Caki2 (cell line): ENCODE results near the gene PSMB7. TPM values are rescaled to one million over a fixed set of nuclear protein-coding genes. Genes with fewer than 3 reads are reported as not detected.

Experiments
- DNase-seq: peaks from one replicate; pipeline ENCODE4 v3.0.0-alpha.2; 2015; ENCODE audit warnings: low read depth
- in situ Hi-C: cut with HindIII; loops from 2 replicates; pipeline ENCODE4 v1.10.0; 2016; ENCODE audit warnings: low sequenced_read_pairs, low pct_unique_long_range_greater_than_20kb, mixed read lengths
- total RNA-seq: library from RNA; depleted of rRNA; stranded (reverse); fragments of >200 nt; shearing (Covaris generic); gene quantifications from 2 replicates; pipeline ENCODE4 v1.2.3, GENCODE V29; 2014; ENCODE audit warnings: low replicate concordance

Gene PSMB7
- total RNA-seq, 1 experiment from 2014 or later: 142 TPM

DNA sequence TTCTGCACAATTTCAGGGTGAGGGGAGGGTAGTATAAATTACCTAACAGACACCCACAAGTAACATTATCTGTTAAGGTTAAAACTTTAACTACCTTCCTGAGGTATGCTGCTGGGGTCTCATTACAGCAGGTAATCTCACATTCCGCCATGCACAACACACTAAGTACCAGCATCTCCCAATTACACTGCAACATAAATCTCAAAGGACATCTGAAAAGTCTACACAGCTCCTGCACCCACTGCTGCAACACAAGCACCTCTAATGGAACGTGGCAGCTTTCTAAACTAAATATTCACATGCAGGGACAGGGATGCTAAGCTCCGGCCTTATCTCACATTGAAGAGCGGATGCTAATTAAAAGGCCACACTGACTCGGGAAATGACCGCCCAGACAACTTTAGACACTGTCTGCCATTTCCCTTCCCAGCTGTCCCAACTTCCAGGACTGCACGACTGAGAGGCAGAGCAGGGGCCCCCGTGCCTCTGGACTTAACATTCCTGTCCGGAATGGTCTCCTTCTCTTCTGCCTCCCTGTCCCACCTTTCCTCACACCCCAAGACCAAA lies 45.9 kb downstream of the PSMB7 start:
- no peak for DNase-seq
- in situ Hi-C loops: no loop called here

DNA sequence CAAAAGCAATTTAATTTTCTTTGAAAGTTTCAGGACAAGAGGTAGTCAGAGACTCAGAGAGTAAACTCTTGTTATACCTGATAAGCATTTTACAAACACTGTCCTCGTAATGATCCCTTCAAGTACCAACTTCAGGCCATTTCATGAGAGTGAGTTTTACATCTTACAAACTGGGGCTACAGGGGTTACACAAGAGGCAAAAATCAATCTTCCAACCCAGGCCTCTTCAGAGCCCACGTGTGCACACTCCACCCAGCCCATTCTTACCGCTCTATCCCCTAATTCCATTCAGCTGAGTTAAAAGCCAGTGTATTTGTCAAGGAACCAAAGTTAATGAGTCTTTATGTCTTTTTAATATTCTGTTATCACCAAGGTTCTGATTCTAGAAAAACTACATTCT lies 46.5 kb downstream of the PSMB7 start:
- in situ Hi-C loops: no loop called here
- no peak for DNase-seq

DNA sequence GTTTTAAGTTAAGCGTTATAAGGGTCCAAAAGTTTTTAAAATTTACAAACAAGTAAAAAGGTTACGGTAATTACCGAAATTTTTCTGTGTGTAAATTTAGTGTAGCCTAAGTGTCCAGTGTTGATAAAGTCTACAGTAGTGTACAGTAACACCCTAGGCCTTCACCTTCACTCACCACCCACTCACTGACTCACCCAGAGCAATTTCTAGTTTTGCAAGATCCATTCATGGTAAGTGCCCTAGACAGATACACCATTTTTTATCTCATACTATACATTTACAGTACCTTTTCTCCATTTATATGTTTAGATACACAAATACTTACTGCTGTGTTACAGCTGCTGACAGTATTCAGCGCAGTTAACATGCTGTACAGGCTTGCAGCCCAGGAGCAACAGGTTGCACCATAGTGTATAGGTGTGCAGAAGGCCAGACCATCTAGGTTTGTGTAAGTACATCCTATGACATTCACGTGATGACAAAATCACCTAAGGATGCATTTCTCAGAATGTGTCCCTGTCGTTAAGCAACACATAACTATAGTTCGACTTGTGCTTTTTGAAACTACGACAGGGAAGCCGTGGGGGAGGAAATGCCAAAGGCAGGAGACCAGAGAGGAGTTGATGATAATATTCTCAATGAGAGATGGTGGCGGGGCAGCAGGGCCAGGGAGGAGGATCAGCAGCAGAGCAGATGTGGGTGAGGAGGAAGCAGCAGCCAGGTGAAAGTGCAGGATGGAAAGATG lies 48.6 kb downstream of the PSMB7 start:
- DNase-seq: no peak
- in situ Hi-C loops: no loop called here

DNA sequence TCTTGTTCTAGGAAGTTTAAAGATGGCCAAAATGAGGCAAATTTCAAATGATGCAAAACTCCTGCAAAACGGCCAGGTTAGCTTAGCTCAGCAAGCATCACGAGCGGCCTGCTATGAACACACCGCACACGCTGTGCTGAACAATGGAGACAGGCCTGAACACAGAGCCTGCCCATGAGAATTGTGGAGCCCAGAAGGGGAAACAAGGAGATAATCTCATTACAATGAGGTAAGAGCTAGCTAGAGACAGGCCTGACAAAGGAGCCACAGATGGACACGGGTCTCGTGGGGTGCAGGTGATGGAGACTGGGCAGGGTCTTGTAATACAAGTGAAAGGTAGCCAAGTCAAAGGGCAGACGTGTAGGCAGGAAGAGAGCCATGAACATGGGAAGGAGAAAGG lies 50.2 kb downstream of the PSMB7 start:
- in situ Hi-C loops: no loop called here
- no peak for DNase-seq

DNA sequence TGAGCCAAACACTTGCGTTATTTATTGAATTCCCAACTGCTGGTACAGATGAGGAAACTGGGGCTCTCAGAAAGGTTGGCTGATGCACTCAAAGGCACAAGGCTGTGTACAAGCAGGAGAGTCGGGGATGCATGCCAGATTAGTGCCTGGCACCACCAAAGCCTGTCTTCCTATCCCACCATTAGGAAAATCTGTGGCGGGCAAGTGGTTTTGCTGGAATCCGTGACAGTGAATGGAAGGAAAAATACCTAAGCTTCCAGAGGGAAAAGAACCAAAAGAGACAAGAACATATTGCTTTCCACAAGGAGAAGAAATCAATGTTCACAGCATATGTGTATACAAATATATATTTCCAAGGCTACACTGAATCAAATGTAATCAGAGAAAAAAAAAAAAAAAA lies 51.1 kb downstream of the PSMB7 start:
- in situ Hi-C loops: no loop called here
- DNase-seq: no peak

DNA sequence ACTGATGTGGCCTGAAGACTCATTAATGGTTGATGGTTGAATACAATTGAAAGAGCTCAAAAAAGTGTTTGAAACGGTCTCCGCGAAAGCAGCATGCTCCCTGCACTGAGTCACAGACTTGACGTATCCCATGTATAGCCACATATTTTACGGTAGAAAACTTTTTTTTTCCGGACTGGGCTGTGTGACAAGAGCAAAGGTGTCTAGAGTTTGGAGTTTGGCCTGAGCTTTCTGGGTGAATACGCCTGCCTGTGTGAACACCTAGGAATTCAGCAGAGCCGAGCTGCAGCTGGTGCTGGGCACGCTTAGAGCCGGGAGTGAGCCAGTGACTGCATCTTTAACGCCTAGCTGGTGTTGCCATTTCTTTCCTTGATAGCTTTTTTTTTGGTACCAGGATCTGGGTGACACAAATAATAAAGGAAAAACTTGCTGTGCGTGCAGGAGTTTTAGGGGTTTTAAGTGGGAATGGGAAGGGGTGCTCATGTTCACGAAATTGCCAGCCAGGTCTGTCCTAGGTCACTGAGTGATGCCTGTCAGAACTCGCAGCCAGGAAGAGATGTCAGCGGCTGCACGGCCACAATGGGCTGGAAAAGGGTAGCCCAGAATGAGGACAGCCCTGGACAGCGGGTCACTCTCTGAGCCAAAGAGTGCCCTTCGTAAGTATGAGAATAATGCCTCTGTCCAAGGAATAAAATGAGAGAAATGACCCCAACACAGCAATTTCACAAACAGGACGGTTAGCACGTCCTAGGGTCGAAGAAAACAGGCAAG lies 51.7 kb downstream of the PSMB7 start:
- no peak for DNase-seq
- in situ Hi-C loops: no loop called here

DNA sequence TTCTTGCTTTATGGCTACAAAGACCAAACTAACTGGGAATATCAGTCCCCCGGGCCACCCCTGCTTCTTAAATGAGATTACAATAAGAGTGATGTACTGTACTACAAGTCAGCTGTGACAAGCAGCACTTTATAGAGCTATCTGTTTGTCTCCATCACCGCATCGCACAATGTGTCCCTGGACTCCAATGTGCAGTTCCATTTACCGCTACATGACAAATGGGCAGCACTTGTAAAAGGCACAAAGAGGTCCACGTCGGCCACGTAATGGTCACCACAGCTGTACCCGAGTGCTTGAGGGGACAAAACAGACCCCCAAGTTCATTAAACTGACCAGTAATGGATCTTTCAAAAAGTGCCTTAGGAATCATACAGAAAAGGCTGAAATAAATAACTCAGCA lies 54.1 kb downstream of the PSMB7 start:
- DNase-seq: no peak
- in situ Hi-C loops: no loop called here

DNA sequence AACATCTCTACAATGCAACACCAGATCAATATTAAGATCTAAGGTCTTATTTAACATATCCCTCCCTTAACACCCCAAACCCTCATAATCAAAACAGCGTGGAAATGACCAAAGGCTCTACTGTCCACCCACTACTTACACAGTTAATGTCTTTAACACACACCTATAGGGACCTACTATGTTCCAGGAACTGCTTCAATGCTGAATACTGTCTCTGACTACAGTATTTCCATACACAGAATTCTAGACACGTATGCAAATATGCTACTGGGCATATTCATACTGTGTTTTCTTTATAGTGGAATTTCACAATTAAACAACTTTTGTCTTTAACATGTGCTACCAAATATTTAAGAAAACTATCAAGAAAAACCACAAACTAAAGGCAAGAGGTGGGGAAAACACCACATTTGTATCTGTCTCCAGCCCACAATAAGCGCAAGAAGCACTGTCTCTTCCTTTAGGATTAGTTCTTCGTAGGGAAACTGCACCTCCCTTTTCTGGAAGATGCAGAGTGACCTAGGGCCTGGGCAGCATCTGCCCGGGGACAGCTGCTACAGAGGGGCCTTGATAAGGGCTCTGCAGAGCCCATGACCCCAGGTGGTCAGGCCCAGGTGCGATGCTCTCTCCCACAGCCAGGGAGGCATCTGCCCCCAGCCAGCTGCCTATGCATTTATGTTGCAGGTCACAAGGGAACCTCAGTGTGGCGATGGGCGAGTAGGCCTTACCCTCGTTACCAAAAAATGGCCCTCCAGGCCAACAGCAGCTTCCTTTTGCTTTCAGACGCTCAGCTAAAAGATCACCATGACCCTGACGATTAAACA lies 55.2 kb downstream of the PSMB7 start:
- in situ Hi-C loops: no loop called here
- no peak for DNase-seq

DNA sequence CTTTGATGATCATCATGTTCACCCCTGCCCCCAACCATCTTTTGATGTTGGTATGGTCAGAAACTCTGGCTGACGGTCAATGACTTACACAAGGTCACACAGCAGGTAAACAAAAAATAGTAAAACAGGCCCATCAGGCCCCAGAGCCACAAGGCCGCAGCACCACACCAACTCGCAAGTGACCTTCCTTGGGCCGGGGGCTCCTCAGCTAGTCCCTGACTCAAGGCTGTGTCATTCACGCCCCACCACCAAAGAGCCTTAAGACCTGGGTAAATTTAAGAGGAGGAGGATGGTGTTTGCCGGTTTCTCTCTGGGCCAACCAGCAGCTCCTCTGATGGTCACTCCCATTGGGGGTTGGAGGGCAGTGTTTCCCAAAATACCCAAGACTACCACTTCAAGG lies 55.8 kb downstream of the PSMB7 start:
- in situ Hi-C loops: no loop called here
- DNase-seq: no peak

DNA sequence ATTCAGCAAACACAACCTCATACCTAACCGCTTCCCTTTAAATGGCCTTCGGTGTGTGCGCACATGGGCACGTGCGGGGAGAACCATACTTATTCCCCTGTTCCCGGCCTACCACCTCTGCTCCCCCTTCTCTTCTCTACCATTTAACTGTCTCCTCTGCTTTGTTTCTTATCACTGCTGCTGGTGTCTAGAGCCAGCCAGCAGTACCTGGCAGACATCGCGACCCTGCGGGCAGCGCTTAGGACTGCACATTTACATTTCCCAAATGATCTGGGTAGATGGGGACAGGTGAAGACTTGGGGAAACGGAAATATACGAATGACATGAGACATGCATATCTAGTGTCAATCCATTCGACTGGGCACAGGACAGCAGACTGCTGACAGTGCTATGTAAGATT lies 56.6 kb downstream of the PSMB7 start:
- DNase-seq: no peak
- in situ Hi-C loops: no loop called here

DNA sequence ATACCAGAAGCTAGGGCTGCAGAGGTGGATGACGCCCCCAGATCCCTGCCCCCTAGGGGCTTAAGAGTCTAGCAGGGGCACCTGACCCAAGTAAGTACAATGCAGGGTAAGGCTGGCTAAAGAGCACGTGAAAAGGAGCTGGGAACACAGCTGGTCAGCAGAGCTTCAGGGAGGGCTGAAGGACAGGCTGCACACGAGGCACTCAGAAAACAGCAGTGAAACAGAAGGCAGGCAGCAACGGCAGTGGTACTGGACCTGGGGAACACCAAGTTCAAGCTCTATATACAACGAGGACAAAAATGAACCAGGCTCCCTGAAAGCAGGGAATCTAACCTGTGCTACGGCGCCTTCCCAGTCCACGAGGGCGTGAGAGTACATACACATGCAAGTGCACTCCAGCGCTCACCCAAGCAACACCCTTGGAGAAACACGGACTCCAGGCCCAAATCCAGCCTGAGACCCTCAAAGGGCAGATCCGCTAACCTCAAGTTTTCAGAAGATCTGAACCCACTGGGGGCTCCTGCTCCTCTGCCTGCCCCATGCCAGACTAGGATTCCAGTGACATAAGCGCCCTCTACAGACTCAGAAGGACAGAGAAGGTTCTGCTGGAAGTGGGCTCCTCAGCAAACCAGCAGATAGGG lies 57.4 kb downstream of the PSMB7 start:
- in situ Hi-C loops: no loop called here
- no peak for DNase-seq

DNA sequence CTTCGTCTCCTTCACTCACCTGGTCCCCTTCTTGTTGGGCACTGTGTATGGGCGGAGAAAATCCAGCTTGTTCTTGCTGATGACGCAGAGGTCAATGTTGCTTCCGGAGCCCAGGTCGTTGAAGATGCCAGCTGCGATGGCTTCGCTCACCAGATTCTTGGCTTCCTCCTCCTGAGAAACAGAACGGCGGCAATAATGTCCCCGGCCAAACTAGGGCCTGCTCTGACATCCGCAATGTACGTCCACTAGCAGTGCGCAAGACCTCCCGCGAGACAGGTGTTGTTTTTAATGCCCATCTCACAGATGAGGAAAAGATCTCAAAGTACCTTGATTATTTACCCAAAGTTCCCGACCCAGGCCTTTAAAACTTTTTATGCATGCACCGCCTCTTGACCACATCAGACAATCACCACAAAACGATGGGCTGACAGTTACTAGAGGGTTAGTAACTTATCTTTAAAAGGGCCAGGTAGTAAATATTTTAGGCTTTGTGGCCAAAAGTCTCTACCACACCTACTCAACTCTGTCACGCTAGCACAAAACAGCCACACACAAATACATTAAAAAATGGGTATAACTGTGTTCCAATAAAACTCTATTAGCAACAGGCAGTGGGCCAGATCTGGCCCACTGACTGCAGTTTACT lies 58.4 kb downstream of the PSMB7 start:
- DNase-seq: no peak
- in situ Hi-C loops: no loop called here

DNA sequence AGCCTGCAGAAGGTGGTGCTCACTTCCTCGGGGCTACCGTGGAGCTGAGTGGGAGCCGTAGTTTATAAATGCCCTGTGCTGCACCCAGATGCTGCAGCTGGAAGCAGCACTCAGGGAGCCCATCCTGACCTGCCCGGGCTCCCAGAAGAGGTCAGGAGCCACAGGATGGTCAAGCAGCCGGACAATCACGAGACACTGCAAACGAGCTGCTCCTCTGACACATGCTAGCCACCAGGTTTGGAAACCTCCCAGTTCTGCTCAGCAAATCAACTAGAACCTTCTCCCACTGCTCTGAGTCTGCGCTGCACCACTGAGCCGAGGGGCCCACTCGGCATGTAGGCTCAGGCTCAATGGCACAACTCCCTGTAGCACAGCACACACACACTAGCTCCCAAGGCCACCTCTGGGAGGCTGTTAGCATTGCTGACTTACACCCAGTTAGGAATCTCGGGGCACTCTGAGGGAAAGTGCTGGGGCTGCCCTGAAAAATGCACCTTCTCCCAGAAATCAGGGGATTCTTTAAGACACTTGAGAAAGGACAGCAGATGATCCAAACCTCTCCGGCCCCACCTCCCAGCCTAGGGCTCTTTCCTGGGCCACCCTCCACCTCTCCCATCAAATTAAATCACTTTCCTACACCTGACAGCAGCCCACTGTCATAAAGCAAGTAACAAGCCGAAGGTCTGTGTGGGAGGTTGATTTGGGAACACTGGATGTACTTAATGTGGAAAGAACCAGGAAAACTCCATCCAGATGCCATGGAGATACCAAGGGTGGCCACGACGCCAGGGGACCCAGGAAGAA lies 59.1 kb downstream of the PSMB7 start:
- in situ Hi-C loops: no loop called here
- no peak for DNase-seq

DNA sequence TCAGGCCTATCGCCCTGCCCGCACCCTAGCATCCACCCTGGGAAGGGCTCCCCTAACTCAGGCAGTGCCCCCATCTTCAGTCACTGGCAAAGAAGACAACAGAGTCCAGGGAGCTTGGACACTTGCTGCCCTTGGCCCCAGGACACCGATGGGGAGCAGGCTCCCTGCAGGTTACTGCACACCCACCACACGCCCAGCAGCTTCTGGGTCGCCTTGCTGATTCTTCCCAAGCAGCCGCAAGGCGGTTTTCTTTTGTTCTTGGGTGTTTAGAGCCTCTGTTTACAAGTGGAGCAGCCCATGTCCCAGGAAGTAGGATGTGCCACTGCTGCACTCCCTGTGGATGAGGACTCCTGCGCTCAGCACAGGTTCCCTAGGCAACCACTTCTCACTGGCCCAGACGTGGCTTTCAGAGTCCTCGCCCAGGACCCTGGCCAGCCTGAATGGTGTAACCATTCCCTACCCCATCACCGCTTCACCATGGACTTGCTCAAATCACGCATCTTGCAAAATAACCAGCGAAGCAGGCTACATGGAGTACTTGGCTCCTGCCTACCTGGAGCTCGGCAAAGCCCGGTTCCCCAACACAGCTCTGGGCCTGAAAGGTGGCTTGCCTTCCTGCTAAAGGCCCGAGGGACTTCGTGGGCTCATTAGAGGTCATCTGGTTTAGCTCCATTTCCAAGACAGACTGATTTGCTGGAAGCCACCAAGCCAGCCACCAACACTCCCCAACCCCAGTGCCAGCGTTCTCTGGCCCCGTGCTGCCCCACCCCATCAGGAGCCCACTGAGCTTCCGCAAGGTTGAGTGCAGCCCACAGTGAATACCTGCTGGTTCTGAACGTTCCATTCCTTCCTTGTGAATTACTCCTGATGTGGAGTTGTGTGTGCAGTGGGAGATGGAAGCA lies 60.0 kb downstream of the PSMB7 start:
- DNase-seq: no peak
- in situ Hi-C loops: no loop called here

DNA sequence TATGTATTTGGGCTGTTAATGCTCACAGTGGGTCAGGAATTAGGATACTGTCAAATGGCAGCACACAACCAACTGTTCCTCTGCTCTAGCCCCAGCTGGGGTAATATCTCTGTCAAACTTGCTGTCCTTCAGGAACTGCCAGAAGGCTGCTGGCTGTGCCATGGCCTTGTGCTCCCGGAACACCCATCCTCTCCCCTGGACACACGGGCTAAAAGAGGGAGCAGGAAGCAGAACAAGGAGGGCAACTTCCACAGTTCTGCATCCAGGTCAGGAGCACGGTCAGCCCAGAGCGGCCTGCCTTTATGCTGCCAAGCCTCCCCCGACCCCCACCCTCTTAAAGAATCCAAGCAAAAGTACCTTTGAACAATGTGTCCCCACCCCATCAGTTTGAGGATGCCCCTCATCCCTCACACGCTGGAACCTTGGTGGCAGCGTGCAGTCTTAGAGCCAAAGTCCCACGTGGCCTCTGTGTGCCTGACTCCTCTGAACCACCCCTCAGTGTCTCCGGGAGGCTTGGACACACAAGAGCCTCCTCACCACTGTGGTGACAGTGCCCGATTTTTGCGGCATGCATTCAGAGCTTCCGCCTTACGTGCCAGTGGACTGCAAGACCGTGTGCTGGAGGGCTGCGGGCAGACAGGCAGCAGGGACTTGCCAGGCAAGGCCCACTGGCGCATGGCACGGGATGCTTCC lies 60.8 kb downstream of the PSMB7 start:
- no peak for DNase-seq
- in situ Hi-C loops: no loop called here

DNA sequence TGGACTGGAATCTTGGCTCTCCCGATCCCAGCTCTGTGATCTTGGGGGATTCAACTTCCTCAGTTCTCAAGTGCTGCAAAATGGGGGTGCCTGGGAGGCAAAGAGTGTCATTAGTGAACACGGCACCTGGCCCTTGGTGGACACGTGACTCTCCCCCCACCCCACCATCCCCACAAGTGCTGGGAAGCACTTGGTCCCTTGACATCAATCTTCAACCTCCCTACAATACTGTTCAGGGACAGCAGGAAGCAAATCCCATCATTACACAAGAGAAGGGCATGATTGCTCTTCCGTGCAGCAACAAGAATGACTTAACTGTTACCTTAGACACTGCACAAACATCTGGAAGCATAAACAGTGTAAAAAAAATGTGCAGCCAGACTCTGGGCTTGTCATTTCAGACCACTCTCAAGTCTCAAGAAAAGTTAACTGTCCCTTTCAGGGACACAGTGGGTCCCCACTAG lies 61.4 kb downstream of the PSMB7 start:
- in situ Hi-C loops: no loop called here
- DNase-seq: peak; percentile 75
